Erythroblast (primary cell): ENCODE measurements around the gene MRNIP.

Experiments used
- GATA1 ChIP-seq: IDR thresholded peaks from 2 replicates; pipeline ENCODE4 v1.6.1; 2011; ENCODE audit warnings: low read depth, mild to moderate bottlenecking, control low read depth, low read length, moderate library complexity
- POLR2A ChIP-seq: IDR thresholded peaks from 2 replicates; pipeline ENCODE4 v1.6.1; 2011; ENCODE audit warnings: mild to moderate bottlenecking, low read length

DNA sequence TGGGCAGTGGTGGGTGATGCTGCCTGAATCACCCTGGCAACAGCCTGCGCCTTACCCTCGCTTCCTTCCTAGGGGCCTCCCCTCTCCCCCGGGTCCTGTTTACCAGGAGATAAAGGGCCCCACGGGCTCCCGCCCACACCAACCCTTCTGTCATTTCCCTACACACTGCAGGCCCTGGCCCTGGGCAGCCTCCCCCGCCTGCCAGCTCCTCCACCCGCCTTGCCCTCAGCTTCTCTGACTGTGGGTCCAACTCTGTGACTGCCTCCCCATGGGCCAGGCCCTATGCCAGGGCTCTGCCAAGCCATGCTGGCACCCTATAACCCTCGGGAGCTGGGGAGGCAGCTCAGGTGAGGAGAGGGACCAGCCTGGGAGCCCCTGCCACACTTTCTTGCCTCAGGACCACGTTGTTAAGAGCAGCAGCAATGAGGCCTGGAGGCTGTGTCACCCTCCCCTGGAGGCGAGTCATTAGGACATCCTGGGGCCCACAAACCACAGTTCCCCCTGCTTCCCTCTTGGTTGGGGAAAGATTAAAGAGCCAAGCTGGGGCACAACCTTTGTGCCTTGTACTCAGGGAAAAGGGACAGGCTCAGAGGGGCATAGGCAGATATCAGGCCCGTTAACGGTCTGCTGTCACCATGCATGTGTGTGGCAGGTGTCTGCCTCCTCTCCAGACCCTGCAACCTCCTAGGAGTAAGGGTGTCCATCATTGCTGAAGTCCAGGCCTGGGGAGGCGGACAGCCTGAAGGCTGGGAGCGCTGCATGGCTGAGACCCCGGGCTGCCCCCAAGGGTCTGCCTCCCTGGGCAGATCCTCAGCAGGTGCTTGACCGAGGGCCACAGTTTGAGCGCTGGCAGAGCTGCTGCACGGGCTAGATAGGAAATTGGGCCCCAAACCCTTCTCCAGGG, 54.7 kb downstream of the MRNIP start:
- peak; percentile 24 for TF ChIP-seq POLR2A
- no peak for TF ChIP-seq GATA1
